GM12873 (cell line): ENCODE data around the gene GCA.

Experiments used
- TF ChIP-seq, protein P1 (sequence below): IDR thresholded peaks from 2 replicates; pipeline ENCODE4 v1.5.1; 2012; ENCODE audit warnings: low read depth, mild to moderate bottlenecking, moderate library complexity, low read length, control low read depth; ENCODE audit not compliant: insufficient read depth; ENCODE audit errors: missing control alignments

Gene GCA

DNA sequence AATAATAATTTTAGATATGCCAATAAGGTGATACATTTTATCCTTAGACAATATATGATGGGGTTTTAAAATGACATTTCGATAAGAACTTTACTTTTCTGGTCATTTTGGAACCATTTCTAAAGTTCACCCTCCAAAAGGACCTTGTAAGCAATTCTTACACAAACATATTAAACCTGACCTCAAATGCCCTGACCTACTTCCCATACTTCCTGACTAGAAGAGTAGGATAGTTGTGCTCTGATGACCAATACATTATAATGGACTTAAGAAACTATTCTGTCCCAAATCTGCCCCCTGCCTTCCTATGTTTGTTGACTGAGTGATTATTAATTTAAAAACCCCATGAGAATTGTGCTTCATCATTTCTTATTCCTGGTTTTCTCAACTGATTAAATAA, 24.6 kb downstream of the GCA start:
- TF ChIP-seq, protein P1, sequence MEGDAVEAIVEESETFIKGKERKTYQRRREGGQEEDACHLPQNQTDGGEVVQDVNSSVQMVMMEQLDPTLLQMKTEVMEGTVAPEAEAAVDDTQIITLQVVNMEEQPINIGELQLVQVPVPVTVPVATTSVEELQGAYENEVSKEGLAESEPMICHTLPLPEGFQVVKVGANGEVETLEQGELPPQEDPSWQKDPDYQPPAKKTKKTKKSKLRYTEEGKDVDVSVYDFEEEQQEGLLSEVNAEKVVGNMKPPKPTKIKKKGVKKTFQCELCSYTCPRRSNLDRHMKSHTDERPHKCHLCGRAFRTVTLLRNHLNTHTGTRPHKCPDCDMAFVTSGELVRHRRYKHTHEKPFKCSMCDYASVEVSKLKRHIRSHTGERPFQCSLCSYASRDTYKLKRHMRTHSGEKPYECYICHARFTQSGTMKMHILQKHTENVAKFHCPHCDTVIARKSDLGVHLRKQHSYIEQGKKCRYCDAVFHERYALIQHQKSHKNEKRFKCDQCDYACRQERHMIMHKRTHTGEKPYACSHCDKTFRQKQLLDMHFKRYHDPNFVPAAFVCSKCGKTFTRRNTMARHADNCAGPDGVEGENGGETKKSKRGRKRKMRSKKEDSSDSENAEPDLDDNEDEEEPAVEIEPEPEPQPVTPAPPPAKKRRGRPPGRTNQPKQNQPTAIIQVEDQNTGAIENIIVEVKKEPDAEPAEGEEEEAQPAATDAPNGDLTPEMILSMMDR: no peak

DNA sequence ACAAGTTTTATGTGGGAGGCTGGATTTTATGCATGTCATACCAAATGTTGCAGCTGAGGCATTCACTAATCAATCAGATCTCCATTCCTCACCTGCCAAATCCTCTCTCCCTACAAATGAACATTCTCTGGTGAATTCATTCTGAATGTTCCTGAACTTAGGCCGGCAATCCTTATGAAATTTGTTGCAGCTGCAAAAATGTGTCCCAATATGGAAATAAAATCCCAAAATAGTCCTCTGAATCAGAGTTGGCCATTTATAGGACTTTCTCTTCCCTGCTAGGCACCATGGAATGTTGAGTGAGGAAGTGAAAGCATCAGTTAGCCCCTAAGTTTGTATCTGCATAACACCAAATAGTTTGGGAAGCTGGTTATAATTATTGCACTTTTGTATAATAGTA, 25.6 kb downstream of the GCA start:
- TF ChIP-seq, protein P1: no peak

DNA sequence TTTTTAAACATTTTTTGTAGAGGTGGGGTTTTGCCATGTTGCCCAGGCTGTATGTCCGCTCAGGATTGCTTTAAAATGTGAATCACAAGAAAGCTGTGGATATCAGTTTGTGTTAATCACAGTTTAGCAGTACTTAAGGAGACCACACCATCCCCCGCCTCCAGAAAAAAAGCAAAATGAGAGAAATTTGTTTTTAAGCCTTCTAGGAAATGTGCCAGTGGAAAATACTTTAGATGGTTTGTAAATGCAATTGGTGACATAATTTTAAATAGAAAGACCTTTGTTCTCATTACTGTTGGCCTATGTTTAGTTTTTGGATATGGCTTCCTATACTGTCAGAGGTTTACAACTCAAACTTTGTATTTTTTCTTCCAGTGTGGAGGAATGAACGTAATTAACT, 27.0 kb downstream of the GCA start:
- TF ChIP-seq, protein P1: no peak

DNA sequence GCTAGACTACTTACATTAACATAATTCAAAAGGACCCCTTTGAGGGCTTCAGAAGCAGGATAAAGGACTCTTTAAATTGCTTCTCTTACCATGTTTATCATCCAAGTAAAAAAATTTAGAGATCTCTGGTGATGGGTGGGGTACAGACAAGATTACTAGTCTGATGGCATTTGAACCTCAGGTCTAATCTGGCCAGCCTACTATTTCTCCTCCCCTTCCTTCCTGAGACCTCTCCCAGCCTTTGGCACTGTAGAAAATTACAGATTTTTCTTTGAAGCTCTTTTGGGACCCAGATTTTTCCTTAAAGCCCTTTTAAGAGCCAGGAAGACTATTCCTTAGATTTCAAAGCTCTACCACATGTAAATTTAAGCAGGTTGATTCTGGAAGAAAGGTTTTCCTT, 28.9 kb downstream of the GCA start:
- TF ChIP-seq, protein P1: no peak

DNA sequence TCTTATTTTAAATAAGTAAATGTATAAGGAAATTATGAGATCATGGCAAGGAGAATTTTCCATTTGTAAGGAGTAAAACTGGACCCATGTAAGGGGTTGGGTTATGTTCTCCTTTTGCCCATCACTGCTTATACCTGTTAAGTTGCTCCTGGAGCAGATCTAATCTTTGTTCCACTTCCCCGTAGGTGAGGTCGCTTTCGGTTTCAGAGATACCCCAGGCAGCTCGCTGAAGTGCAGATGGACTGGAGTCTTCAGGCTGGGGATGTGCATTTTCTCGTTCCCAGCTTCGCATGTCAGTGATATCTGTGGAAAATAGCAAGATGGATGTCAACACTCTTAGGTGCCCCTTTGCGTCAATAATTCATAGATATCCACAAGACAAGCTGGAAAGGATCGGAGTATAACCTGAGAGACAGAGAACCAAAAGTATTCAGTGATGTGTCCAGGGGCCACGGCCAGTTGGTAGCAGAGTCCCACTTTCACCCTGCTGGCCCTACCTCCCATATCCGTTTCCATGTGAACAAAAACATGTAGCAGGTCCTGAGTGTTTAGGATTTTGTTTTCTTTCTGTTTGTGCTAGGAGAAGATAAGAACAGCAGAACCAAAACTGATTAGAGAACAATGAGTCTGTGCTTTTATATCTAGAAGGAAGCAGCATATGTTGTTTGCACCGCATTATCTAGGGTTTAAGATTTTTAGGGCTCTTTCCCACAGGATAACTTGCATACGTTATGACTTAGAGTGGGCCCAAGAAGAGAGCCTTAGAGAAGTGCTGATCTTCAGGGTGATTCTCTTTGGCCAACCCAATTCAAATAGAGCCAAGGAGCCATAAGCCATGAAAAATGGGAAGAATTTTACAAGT, 36.0 kb downstream of the GCA start:
- TF ChIP-seq, protein P1: no peak

DNA sequence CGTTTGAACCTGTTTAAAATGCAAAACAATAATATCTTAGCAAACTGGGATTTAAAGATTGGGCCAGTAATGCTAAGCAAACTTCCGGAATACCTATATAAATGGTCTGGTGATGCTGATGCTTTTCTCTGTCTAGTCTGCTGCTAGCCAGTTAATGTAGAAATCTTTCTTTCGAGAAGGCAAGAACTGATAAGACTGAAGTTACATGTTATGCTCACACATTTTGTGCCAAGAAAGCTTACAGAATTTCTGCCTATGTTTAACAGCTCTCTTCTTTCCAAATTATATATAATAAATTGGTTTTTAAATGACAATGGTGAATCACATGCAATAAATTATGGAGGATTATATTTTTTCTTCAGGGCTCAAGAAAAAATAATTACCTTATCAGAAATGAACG, 37.9 kb downstream of the GCA start:
- TF ChIP-seq, protein P1: no peak

DNA sequence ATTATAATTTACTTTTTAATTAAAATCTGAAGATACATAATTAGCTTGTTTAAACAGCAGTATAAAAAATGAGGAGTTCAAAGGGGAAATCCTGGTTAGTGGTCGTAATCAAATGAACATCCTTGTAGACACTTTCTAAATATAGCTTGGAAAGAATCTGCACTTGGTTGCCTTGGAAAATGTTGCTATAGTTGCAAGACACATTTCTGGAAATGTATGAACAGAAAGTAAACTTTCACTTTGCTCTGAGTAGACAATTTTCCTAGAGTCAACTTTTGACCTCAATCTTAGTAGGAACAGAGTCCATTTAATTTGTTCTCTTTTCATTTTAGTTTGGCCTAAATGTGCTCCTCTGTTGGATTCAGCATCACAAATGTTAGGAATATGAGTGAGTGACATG, 38.3 kb downstream of the GCA start:
- TF ChIP-seq, protein P1: no peak

DNA sequence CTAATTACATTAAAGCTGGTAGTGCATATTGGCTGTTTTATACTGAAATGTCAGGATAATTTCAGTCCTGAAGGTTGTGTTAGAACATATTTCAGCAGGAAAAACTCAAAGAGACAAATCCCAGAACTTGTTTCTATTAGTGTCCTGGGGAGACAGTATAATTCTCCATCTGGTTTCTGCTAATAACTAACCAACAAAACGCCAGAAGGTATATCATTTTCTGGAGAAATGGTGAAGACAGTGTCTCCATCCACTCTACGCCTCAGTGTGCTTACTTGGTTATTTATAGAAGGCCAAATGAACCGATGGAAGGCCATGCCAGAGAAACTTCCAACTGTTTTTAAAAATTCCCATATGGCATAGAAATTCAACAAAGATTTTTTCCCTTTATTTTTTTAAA, 41.6 kb downstream of the GCA start:
- TF ChIP-seq, protein P1: no peak
